HepG2 (cell line): ENCODE results near the gene TRIP6. TPM values are rescaled to one million over a fixed set of nuclear protein-coding genes. Genes with fewer than 3 reads are reported as not detected.
A peak's percentile ranks its signal among the peaks of the same experiment; 100 is the strongest.

Experiments
- ATAC-seq: fragments of 200-7000 bp; cut with Tn5 transposase; 3 replicates; pipeline ENCODE4 v1.9.1; 2020; ENCODE audit warnings: mild to moderate bottlenecking, moderate library complexity
- BruUV-seq: library from RNA; stranded (reverse); fragments of 400-500 nt; replicated peaks from 2 replicates; lab custom pipeline; 2021; lab: Mats Ljungman, UMichigan
- CTCF ChIA-PET: fragments of 300-600 bp; formaldehyde crosslinking; extraction: SDS; loops from one replicate; lab custom pipeline; 2021; ENCODE audit warnings: low total read pairs, inconsistent platforms, low intra/inter-chr PET ratio; lab: Yijun Ruan, JAX
- POLR2A ChIA-PET: fragments of 350-600 bp; sonication (Branson Sonifier 250); formaldehyde crosslinking; loops from one replicate; lab custom pipeline; 2020; ENCODE audit warnings: antibody characterized with exemption, inconsistent platforms; lab: Yijun Ruan, JAX
- DNase-seq: peaks from one replicate; pipeline ENCODE4 v3.0.0-alpha.2; 2015; ENCODE audit warnings: low spot score
- FAIRE-seq: peaks from 3 replicates; lab custom pipeline; 2011; peaks lifted over from hg19 to GRCh38; lab: Jason Lieb, UNC
- H2AFZ ChIP-seq: one replicate; pipeline ENCODE4 v1.6.1; 2011; ENCODE audit warnings: low read length, inconsistent platforms
- H3K27ac ChIP-seq: fragments of 300-600 bp; 3 replicates; pipeline ENCODE4 v1.8.0; 2011; ENCODE audit warnings: mixed run types, mild to moderate bottlenecking, mixed read lengths, low read length, inconsistent platforms; ENCODE audit not compliant: insufficient read depth; ENCODE audit errors: extremely low read length
- H3K27me3 ChIP-seq, 2 experiments: fragments of 200-600 bp in 1 of 2; 2 replicates in 1 of 2; 3 replicates in 1 of 2; pipeline versions ENCODE4 v1.6.0 to v1.8.0; 2011; ENCODE audit warnings: low read length in 2 of 2, mild to moderate bottlenecking in 2 of 2, moderate library complexity in 2 of 2, inconsistent platforms in 1 of 2; ENCODE audit not compliant: insufficient read depth in 2 of 2, control insufficient read depth in 1 of 2
- H3K36me3 ChIP-seq, 2 experiments: fragments of 200-600 bp in 1 of 2; replicated peaks in 1 of 2; 2 replicates in 1 of 2; 3 replicates in 1 of 2; pipeline versions ENCODE4 v1.5.1 to v1.8.0; 2011; ENCODE audit warnings: low read length in 2 of 2, inconsistent platforms in 1 of 2; ENCODE audit not compliant: insufficient read depth in 2 of 2, control insufficient read depth in 1 of 2
- H3K4me1 ChIP-seq: 2 replicates; pipeline ENCODE4 v1.5.1; 2012; ENCODE audit warnings: low read length, inconsistent platforms; ENCODE audit not compliant: insufficient read depth
- H3K4me2 ChIP-seq: 2 replicates; pipeline ENCODE4 v1.6.0; 2011; ENCODE audit warnings: low read depth, low read length, inconsistent platforms
- H3K4me3 ChIP-seq, 3 experiments: fragments of 200-600 bp in 1 of 3; sonication (generic), shearing (Covaris generic) in 1 of 3; replicated peaks in 1 of 3; 2 replicates each; pipeline ENCODE4 v1.5.1; 2011 to 2016; ENCODE audit warnings: low read length in 3 of 3, inconsistent platforms in 2 of 3, low read depth in 2 of 3, mild to moderate bottlenecking in 2 of 3, control low read depth in 1 of 3, mixed read lengths in 1 of 3; ENCODE audit not compliant: insufficient read depth in 1 of 3
- H3K79me2 ChIP-seq: one replicate; pipeline ENCODE4 v1.6.1; 2011; ENCODE audit warnings: low read length, inconsistent platforms; ENCODE audit not compliant: insufficient read depth
- H3K9ac ChIP-seq: 2 replicates; pipeline ENCODE4 v1.6.0; 2011; ENCODE audit warnings: mild to moderate bottlenecking, low read depth, low read length, inconsistent platforms; ENCODE audit not compliant: insufficient read depth
- H3K9me3 ChIP-seq: 2 replicates; pipeline ENCODE4 v1.5.1; 2012; ENCODE audit warnings: mild to moderate bottlenecking, low read length
- H4K20me1 ChIP-seq: 2 replicates; pipeline ENCODE4 v1.6.0; 2011; ENCODE audit warnings: inconsistent platforms, mild to moderate bottlenecking, low read length, moderate library complexity; ENCODE audit not compliant: insufficient read depth
- IRF1 ChIP-seq: sonication (generic); formaldehyde crosslinking; IDR thresholded peaks from 2 replicates; pipeline ENCODE4 v1.4.0; 2020; ENCODE audit warnings: low read depth, mild to moderate bottlenecking, missing genetic modification reagents
- PHB2 ChIP-seq: fragments of 450-650 bp; IDR thresholded peaks from 2 replicates; pipeline ENCODE4 v1.6.1; 2018; ENCODE audit not compliant: partially characterized antibody
- RBM22 ChIP-seq: fragments of 200-400 bp; formaldehyde crosslinking; optimal IDR thresholded peaks from 2 replicates; pipeline ENCODE3; 2017; ENCODE audit warnings: mild to moderate bottlenecking, low read length, moderate library complexity
- SNAI1 ChIP-seq: sonication (generic); formaldehyde crosslinking; IDR thresholded peaks from 2 replicates; pipeline ENCODE4 v1.5.0; 2020; ENCODE audit warnings: mild to moderate bottlenecking, missing genetic modification reagents, borderline replicate concordance
- SNRNP70 ChIP-seq: fragments of 200-400 bp; formaldehyde crosslinking; IDR thresholded peaks from 2 replicates; pipeline ENCODE4 v1.6.1; 2017; ENCODE audit warnings: mild to moderate bottlenecking, low read depth, low read length, moderate library complexity
- TERF1 ChIP-seq: sonication (generic); formaldehyde crosslinking; IDR thresholded peaks from 2 replicates; pipeline ENCODE4 v1.8.0; 2022; ENCODE audit warnings: mild to moderate bottlenecking, missing genetic modification reagents, moderate library complexity
- TFAP4 ChIP-seq: sonication (generic); IDR thresholded peaks from 2 replicates; pipeline ENCODE4 v1.6.1; 2016; ENCODE audit warnings: low read depth, borderline replicate concordance
- ZNF333 ChIP-seq: sonication (generic); formaldehyde crosslinking; IDR thresholded peaks from 2 replicates; pipeline ENCODE4 v1.4.0; 2020; ENCODE audit warnings: mild to moderate bottlenecking, missing genetic modification reagents, borderline replicate concordance
- ZNF770 ChIP-seq: sonication (generic); formaldehyde crosslinking; IDR thresholded peaks from 2 replicates; pipeline ENCODE4 v1.5.0; 2020; ENCODE audit warnings: mild to moderate bottlenecking, missing genetic modification reagents
- WGBS: methylation state at CpG from one replicate; pipeline ENCODE4 v1.1.6; 2017; ENCODE audit warnings: low lambda C conversion rate; 5-methylcytosine and 5-hydroxymethylcytosine counted together
- in situ Hi-C: cut with HindIII; loops from 2 replicates; pipeline ENCODE4 v1.10.0; 2017; ENCODE audit warnings: low pct_unique_long_range_greater_than_20kb; ENCODE audit not compliant: extremely low pct_ligation_motif_present
- intact Hi-C: fragments of 100-400 bp; cut with micrococcal nuclease; formaldehyde crosslinking; loops from one replicate; pipeline ENCODE4 v1.10.0; 2022; ENCODE audit not compliant: unreplicated experiment
- polyA plus RNA-seq, 8 experiments: library from polyadenylated mRNA; depleted of rRNA in 3 of 8; stranded (reverse) in 7 of 8; unstranded in 1 of 8; fragments of >200 nt; fragmentation: Illumina TruSeq in 4 of 8; extraction: Trizol in 4 of 8; gene quantifications; 2 replicates each; pipeline versions ENCODE4 v1.2.1 to v1.2.3, GENCODE V29; 2011 to 2016; ENCODE audit warnings: low read depth in 4 of 8, missing spikeins in 1 of 8, mixed read lengths in 1 of 8; ENCODE audit not compliant: insufficient read depth in 1 of 8
- total RNA-seq, 5 experiments: library from RNA; depleted of rRNA; stranded (reverse); fragments of >200 nt; fragmentation: Illumina TruSeq; extraction: Trizol; gene quantifications; 2 replicates each; pipeline ENCODE4 v1.2.3, GENCODE V29; 2016; ENCODE audit warnings: low read depth in 1 of 5

The TRIP6 gene
- total and polyA plus RNA-seq, 2 of the 13 experiments (the other 11 are each of a cell fraction or from before 2014, with no cell fraction given), result 0.34 to 0.38 TPM

- Histone ChIP-seq H3K79me2 (peaks cover 36% of the 10 kb centered on the region), H3K27ac (no peak overlapping the region), H3K27me3 (no peaks in the 10 kb centered on the region; a peak in 2 of 5 replicates), H3K4me1 (peaks cover 45% of the 10 kb centered on the region), H3K4me2 (peak overlapping the region; percentile 95), H2AFZ (no peak overlapping the region), H3K36me3 (peaks cover 22 to 32% of the 10 kb centered on the region in 2 experiments), H4K20me1 (peaks cover 13% of the 10 kb centered on the region; the same call in 1 of the 2 replicates), H3K9me3 (no peaks in the 10 kb centered on the region), H3K4me3 (peak overlapping the region in 2 of 3 experiments; percentile 87 to 90; a peak in 5 of 6 replicates), H3K9ac (no peak overlapping the region; the same call in 1 of the 2 replicates)
- BruUV-seq, result no TSS peak
- no peak for TF ChIP-seq PHB2
- no peak for TF ChIP-seq IRF1
- peak; percentile 28 for TF ChIP-seq RBM22
- no peak for TF ChIP-seq SNRNP70
- TF ChIP-seq TERF1, result no peak
- TF ChIP-seq ZNF333 (CRISPR knock-in tag), result no peak
- TF ChIP-seq SNAI1 (CRISPR knock-in tag), result no peak
- TF ChIP-seq TFAP4, result no peak
- 0 out of 2 replicates have a peak, but pooled peaks have one; percentile 37 for TF ChIP-seq ZNF770 (CRISPR knock-in tag)
- no peak for FAIRE-seq
- 90% methylated on average over 18 of the region's 18 CpGs for WGBS
- no peak for DNase-seq
- intact Hi-C loops (no loop called here), in situ Hi-C loops (no loop called here)
- POLR2A ChIA-PET, result interaction anchor here (1.3 to 4.1 kb wide), 3 partner anchors 10 to 27 kb away, joined by 6 to 69 read pairs (median 38); no protein-coding TSS in a partner anchor
- CTCF ChIA-PET, result no interaction called here
- ATAC-seq, result no peak
Measured at GRCh38 chr7:100824499-100825214, 42.5 kb upstream of the TRIP6 start.
